HG03575 (cell line): ENCODE results near the gene EPB41L2.

Experiments used
- ATAC-seq: cut with Tn5 transposase; IDR thresholded peaks from one replicate; pipeline ENCODE4 v1.9.1; 2021; ENCODE audit not compliant: unreplicated experiment, insufficient number of reproducible peaks, low FRiP score; ENCODE audit errors: extremely low read depth

The EPB41L2 gene

DNA sequence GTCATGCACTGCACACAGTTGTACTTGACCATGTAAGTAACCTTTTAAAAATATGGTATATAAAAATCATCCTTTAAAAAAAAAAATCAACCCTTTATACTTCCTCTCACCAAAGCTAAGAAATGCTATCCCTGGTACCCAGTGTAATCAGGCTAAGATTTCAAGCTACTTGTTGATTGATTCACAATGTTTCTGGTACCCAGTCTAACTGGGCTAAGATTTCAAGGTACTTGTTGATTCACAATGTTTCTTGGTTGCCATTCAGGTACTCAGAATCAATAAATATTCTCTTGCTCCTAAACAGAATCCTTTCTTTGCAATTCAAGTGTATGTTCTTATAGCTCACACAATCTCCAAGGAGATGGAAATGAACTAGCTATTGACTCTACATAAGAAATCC lies 159.4 kb downstream of the EPB41L2 start:
- ATAC-seq, result no peak

DNA sequence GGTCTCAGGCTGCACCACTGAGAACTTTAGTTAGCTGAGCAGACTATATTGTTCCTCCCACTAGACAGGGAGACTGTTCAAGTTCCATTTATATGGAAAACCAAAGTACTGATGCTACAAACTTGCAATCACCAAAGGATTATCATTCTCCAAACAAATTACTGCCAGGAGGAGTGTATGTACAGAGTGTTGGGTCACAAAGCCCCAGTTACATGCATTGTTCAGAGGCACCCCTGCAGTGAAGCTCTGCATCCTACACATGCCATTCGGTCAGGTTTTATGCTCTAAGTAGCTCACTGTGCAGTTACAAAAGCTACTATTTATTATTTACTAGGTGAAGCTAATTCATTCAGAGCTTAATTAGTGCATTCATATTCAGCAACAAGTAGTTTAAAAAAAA lies 160.0 kb downstream of the EPB41L2 start:
- no peak for ATAC-seq

DNA sequence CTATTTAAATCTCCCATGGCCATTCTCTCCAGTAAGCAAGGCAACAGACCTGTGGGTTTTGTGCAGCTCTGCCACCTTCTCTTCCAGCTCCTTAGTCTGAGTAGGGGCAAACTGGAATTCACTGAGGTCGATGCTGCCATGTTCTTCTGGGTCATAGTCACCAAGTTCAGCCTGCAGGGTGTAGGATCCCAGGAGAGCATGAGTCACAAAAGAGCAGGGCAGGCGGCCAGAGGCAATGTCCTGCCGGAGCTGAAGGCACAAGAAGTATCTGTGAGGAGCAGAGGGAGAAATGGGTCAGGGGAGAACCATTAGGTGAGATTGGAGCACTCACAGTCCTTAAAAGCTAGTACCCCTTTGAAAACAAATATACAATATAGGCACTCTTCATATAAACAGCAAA lies 162.1 kb downstream of the EPB41L2 start:
- ATAC-seq, result no peak

DNA sequence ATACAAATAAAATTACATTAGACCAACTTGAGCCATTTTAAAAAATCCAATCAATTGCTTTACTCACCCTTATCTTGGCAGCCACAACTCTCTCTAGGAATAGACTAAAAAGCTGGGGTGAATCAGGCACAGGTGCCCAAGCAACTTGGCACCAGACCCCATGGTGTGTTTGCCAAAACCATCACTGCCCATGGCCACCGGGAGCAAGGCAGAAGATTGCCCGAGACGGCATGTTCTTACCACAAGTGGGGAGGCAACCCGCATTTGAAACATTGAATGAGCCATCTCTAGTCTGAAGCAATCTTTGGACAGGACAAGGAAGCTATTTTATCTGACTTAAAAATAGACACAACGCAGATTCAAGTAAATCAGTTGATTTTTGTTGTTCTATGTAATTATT lies 166.8 kb downstream of the EPB41L2 start:
- ATAC-seq, result no peak

DNA sequence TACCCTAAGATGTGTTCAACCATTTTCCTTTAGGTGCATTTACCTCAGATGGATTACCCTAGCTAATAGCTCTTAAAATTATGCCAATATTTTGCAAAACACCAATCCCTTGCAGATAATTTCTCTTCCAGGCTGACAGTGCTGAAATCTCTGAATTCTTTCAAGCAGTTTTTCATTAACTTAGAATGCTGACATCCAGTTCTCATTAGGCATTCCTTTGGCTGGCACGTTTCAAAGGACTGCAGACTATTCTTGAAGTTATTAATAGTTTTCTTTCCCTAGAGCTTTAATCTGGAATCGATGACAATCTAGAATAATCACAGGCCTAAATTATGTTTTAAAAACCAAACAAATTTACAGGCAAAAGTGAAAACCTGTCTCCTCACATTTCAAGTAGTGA lies 167.5 kb downstream of the EPB41L2 start:
- no peak for ATAC-seq

DNA sequence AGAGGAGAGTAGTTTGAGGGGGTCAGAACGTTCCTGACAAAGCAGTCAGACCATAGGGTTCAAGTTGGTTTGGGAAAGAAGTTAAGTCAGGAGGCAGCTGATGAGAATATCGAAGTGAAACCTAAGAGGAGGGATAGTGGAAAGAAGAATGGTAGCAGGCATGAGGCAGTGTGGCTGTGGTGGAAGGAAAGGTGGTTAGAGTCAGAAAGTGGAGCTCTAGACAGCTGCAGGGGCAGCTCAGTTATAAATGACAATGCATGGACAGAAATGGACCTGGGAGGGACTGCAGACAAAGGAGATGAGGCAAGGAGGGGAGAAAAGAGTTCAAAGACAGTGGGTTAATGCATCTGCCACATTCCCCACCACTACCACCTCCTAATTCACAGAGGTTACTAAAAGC lies 169.3 kb downstream of the EPB41L2 start:
- no peak for ATAC-seq

DNA sequence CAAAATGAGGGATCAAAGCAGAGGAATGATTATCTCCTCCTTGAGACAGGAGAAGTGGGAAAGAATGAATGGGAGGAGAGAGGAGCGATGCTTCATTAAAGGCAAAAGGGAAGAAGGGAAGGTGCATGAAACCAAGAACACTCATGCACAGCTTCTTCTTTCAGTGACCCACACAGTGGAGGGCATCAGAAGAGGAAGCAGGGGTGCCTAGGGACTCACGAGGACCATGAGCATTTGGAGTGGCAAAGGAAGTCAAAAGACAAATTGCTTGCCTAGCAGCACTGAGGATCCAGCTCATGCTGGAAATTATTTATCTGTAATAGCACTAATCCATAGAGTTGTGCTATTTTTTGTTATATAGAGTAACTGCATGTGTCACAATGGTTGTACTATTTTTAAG lies 169.8 kb downstream of the EPB41L2 start:
- no peak for ATAC-seq

DNA sequence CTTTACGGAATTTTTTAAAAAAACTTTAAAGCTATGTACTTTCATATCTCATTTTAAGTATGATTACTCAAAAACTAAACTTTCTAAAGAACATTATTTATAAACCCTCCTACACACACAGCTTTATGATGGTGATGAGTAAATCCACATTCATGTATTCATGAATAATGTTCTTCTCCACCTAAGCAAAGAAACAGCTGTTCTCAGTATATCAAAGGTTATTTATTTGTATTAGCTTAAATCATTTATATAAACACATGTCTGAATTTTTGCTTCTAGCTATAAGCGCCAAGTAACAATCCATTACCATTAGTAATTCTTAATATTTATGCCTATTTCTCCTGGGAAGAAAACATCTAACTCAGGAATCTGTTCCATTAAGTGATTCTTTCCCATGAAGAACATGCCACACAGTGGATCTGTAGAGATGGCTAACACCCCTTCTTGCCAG lies 172.5 kb downstream of the EPB41L2 start:
- ATAC-seq, result no peak

DNA sequence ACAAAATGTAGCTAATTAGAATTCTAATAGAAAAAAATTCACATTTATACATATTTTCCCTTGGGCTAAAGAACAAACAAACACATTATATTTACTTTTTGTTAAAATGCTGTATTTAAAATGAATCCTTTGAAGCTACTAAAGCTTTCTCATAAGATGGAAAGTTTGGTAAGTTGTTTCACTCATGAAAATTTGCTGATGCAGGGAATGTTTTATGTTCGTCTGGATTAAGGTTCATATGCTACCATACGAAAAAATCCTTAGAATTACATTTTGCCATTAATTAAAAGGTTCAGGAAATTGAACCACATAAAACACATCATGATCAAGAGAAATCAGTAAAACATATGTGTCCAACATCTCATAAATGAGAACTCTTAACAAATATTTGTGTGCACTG lies 173.6 kb downstream of the EPB41L2 start:
- no peak for ATAC-seq

DNA sequence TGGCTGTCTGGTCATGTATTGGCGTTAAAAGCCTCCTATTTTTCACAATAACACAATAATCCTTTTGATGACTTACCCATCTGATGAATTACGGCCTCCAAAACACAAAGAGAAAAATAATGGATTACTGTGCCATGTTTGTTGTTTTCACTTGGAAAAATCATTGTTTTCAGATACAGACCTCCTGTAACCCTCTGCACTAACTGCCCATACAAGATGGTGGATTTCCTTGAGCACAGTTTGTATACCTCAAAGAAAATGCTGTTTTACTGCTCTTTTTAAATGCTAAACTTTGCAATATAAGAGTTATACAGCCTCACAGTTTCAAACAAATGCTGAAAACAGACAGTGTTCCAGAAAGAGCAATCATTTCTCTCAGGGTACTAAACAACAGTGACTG lies 174.8 kb downstream of the EPB41L2 start:
- no peak for ATAC-seq

DNA sequence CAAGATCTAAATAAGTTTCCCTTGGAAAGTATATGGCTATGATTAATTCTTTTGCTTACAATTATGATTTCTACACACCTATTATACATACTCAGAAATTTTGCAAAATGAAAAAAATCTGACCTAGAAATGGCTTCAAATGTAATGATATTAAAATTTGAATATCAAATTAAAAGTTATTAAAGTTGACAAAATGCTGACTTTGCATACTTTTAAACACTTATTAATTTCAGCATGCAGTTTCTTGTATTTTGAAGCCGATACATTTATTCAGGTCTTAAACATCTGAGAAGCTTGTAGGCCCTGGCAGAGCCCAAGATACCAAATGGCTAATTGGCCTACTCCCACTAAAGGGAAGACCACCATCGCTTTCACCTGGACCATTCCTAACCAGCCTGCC lies 176.1 kb downstream of the EPB41L2 start:
- no peak for ATAC-seq

DNA sequence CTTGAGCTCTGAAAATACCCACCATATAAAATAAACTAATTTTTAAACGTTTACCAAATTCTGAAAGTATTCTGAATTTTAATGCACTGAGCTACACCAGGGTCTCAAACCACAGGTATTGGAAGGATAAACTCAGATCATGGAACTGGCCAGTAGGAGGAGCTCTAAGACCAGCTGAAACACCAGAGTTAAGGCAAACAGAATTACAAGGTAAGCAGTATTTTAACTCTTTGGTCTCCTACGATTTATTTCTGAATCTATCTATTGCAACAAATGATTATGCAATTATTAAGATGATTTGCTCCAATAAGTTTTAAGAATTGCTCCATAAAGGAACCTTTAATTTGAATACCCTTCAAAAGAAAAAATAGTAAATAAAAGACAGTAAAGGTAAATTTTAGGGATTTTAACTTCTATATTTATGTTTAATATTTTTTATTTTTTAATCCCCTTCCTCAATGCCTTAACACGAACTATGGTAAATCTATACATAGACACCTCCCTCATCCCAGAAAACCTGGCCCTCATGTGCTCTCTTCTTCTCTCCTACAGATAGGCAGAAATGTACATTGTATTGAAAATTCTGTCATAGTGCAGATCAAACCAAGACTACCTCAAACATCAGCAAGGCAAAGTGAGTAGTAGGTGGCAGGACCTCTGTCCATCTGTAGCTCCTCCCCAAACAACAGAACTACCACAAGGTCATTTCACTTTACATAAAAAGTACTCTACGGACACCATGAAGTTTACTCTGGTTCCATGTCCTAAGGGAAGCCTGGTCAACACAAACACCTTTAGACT lies 177.5 kb downstream of the EPB41L2 start:
- ATAC-seq, result peak; percentile 90

DNA sequence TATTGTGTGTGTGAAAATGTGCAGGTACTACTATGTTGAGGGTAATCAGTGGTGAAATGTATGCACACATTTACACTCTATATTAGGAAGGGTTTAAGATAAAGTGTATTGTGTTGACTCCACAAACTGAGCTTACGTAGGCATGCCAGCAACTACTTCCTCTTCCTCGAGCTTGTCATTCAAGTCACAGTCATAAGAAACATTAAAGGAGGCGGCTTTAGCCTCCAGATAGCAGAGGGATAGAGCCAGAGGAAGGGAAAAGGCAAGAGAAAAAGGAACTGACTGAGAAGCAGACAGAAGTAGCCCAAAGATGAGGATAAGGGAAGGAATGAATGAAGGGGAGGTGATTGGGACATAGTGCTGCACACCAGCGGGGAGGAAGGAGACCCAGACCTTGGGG lies 180.7 kb downstream of the EPB41L2 start:
- ATAC-seq, result no peak

DNA sequence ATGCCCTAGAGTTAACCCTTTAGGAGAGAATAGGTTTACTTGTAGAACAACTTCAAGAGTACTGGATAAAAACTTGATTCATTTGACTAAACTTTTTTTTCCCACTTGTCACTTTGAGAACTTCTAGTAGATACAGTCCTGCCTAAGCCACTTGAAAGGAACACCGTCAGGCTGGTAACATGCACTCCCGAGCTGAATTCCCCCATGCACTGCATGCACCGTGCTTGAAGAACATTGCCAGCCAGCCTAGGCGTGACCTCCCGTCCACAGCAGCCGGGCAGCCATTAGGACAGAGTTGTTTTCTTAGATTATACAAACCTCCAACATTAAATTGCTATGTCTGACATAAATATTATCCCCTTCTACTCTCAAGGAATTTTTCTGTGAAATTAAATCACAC lies 183.2 kb downstream of the EPB41L2 start:
- no peak for ATAC-seq

DNA sequence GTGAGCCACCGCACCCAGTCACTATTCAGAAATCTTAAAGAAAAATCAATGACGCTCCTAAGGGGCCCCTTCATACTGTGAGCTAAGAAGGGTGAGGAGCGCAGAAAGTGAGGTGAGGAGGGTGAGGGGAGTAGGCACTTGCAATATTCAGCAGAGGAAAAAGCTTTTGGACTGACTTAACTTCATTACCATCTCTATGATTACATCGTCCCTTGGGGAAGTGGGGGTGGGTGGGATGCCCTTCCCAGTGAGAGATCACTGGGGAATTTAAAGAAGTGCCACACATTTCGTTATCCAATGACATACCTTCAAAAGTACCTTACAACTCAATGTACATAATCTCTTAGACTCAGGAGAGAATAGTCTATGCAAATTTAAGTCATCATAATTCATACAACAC lies 189.3 kb downstream of the EPB41L2 start:
- no peak for ATAC-seq

DNA sequence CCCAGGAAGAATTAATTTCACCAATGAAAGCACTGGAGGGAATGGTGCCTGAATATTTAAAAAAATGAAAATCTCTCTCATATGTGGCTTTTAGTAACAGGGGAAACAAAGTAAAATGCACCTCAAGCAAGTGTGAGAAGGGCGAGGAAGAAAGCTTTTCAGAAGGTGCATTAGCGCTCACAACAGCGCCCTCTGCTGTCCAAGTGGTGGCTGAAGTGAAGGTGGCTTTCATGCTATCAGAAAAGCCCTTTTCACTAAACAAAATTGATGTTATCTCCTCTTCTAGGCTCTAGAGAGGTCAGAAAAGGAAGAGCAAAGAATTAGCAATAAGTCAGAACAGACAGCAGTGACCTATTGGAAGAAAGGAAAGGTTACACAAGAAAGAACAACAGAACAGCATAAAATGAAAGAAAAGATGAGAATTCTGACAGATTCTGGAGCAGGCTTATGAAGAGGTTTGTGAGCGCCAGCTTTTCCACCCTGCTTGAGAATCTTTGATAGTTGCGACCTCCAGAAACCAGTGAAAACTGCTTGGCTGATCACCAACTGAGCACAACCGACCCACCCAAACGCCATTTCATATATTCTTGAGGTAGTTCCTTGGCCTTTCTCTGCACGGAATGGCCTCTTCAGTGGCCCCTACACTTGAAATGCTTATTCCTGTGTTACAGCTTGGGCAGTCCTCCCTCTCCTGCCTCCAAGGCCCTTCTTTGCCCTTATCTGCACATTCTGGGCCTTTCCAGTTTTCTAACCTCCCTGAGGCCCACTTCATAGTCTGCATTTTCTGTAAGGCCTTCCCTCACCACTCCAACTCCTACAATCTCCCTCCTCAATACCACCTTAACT lies 190.6 kb downstream of the EPB41L2 start:
- peak; percentile 45 for ATAC-seq

DNA sequence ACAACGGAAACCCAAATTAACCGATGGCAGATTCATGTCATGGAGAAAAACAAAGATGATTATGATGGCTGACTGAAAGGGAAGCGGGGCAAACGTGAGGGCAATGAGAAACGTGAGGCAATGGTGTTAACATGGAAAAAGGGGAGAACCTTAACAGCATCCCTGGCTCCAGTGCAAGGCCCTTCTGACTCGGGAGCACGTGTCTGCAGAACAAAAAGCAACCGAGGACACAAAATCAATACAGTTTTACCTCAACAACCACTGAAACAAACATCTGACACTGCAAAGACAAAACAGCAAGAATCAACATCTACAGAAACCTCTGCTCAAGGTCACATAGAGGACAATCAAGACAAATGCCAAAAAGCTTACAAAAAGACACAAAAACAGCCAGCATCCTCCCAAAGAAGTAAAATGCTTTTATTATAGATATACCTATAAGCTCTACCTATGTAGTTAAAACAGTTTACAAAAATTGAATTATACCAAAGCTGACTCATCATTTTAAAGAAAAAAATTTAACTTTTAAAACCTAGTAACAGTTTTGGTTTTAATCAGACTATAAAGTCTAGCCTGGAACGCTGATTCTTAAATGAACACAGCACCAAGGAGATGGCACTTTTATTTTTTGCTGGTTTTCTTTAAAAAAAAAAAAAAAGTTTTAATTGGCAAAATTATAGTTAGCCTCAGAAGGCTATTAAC lies 192.7 kb downstream of the EPB41L2 start:
- no peak for ATAC-seq

DNA sequence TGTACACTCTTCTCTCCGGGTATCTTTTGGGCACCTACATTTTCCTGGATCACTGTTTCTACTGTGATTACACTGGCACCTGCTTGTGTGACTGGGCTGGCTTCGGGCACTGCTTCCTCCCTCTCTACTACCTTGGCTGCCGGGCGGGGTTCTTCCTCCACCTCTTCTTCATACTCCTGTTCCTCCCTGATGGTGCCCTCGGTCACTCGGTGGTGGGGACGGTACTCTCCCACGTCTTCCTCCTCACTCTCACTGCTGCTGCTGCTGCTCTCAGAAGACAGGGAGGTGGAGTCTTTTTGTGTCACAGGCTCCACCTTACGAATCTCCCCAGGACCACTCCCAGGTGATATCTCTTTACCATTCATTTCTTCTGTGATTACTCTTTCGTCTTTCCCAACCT lies 193.4 kb downstream of the EPB41L2 start:
- ATAC-seq, result no peak

DNA sequence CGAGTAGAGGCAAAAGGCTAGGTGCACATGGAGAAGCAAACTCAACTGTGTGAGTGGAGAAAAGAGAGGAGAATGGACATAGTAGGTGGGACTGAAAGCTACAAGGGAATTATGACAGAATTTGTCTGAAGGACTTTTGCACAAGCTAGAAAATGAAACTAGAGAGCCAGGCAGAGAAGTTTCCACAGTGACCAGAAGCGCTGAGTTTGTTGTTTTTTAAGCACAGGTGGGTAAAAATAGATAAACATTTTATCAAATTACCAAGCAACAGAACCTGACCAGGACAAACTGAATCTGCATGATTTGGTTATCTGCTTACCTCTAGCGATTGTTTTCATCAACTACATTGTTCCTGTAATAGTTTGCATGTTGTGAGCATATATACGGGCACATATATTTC lies 197.3 kb downstream of the EPB41L2 start:
- ATAC-seq, result no peak

DNA sequence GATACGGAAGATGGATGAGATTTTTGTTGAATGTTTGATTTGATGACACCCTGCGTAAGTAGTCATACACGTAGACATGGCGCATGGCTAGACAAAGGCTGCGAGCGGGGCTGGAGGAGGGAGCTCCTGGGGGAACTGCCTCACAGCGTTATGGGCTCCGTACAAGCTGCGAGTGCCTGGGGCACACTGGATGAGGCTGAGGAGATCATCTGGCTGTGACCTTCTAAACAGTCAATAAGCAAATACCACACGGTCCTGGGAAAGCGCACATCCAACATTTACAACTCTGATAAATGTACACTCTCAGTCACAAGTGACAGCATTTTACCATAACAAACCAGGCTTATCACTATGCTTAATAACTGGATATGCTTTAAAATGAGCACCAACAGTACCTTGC lies 198.7 kb downstream of the EPB41L2 start:
- no peak for ATAC-seq
